HG03565 (cell line): ENCODE measurements around the gene ATF6.
A peak's percentile ranks its signal among the peaks of the same experiment; 100 is the strongest.

Experiments used
- ATAC-seq: cut with Tn5 transposase; IDR thresholded peaks from one replicate; pipeline ENCODE4 v1.9.1; 2021; ENCODE audit warnings: mild to moderate bottlenecking, moderate library complexity; ENCODE audit not compliant: unreplicated experiment

The ATF6 gene

GRCh38 chr1:161956097-161956496 is 190.0 kb downstream of the ATF6 start:
- ATAC-seq, result no peak

GRCh38 chr1:161956930-161957329 is 190.8 kb downstream of the ATF6 start:
- no peak for ATAC-seq

- no peak for ATAC-seq
These were observed 192.3 kb downstream of the ATF6 start for GRCh38 chr1:161958425-161958824.

- ATAC-seq, result peak; percentile 94
These were observed 196.2 kb downstream of the ATF6 start for GRCh38 chr1:161962091-161962887.

- ATAC-seq, result no peak
These were observed 199.9 kb downstream of the ATF6 start for GRCh38 chr1:161966067-161966466.

GRCh38 chr1:161970036-161970435 is 203.9 kb downstream of the ATF6 start:
- ATAC-seq, result no peak

GRCh38 chr1:161970633-161971032 is 204.5 kb downstream of the ATF6 start:
- ATAC-seq, result no peak

- no peak for ATAC-seq
These were observed 206.7 kb downstream of the ATF6 start for GRCh38 chr1:161972828-161973227.

- no peak for ATAC-seq
These were observed 208.1 kb downstream of the ATF6 start for GRCh38 chr1:161973924-161974845.

- ATAC-seq, result no peak
These were observed 212.1 kb downstream of the ATF6 start for GRCh38 chr1:161978011-161978790.

GRCh38 chr1:161981126-161981525 is 215.0 kb downstream of the ATF6 start:
- ATAC-seq, result no peak

GRCh38 chr1:161981735-161982506 is 215.8 kb downstream of the ATF6 start:
- no peak for ATAC-seq

- ATAC-seq, result no peak
These were observed 216.4 kb downstream of the ATF6 start for GRCh38 chr1:161982507-161982895.

- ATAC-seq, result no peak
These were observed 216.8 kb downstream of the ATF6 start for GRCh38 chr1:161982917-161983316.

GRCh38 chr1:161983725-161984124 is 217.6 kb downstream of the ATF6 start:
- ATAC-seq, result no peak

- no peak for ATAC-seq
These were observed 219.2 kb downstream of the ATF6 start for GRCh38 chr1:161985301-161985822.

GRCh38 chr1:161986328-161986727 is 220.2 kb downstream of the ATF6 start:
- ATAC-seq, result no peak

- ATAC-seq, result no peak
These were observed 221.2 kb downstream of the ATF6 start for GRCh38 chr1:161987303-161987702.

- ATAC-seq, result no peak
These were observed 221.8 kb downstream of the ATF6 start for GRCh38 chr1:161987872-161988271.

GRCh38 chr1:161988413-161988812 is 222.3 kb downstream of the ATF6 start:
- no peak for ATAC-seq
